Measurements from ENCODE around the gene DOCK8. TPM values are rescaled to one million over a fixed set of nuclear protein-coding genes. Genes with fewer than 3 reads are reported as not detected.
"Not testable (repeated sequence)": the region's sequence is repeated elsewhere in the genome, so short reads cannot be mapped to it uniquely, and the experiment has no call there.

DOCK8 gene
- total and polyA plus RNA-seq, 2 of the 13 experiments (the other 11 are each of a cell fraction or from before 2014, with no cell fraction given): 0.28 to 0.38 TPM

DNA sequence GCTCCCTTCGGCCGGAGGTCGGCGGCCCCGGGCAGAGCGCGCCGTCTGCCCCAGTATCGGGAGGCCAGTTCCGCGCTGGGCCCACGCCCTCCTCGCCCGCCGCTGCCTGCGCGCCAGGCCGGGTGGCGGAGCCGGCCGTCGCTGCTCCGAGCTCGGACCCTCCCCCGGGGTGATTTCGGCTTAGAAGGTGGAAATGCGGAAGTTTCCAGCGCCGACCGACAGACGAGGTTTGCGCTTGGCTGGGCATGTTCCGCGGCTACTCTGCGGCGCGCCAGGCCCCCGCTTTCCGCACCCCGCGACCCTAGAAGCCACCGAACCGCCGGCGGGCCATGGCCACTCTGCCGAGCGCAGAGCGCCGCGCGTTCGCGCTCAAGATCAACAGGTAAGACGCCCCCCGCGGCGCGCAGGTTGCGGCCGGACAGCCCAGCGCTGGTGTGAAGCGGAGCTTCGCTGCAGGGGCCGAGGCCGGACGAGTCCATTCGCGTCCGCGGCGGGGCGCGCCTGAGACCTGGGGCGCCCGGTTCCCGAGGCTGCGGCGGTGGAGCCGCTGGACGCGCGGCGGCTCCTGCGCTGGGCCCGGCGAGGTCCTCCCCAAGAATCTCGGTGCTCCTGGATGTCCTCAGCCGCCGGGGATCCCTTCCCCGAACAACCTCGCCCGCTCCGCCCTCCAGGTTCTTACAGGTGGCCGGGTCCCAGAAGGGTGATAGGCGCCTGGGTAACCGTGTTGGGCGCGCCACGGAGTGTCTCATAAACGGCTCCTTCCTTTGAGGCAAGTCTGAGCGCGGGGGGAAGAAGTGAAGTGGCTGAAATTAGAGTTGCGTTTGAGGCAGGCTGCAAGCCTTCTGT lies at the start of gene DOCK8 (continued):
- TF ChIP-seq ZIK1 (CRISPR knock-in tag; IDR thresholded peaks at IDR 0.05; ENCODE audit: borderline replicate concordance, low read depth) (peak; percentile 20; the same call in 1 of the 2 replicates), ISX (CRISPR knock-in tag; conservative IDR thresholded peaks at IDR 0.05) (no peak), FOXM1 (CRISPR knock-in tag; IDR thresholded peaks at IDR 0.05) (no peak)

- H2AFZ ChIP-seq (ENCODE audit: low read length); DNase-seq (ENCODE audit: low spot score); H3K4me1 ChIP-seq (ENCODE audit: insufficient read depth, low read length); H3K27me3 ChIP-seq (ENCODE audit: control insufficient read depth in 1 of 2, insufficient read depth in 2 of 2, low read length in 2 of 2); intact Hi-C loops (cut with micrococcal nuclease; ENCODE audit: unreplicated experiment); ATAC-seq; in situ Hi-C loops (cut with HindIII; ENCODE audit: extremely low pct_ligation_motif_present, low pct_unique_long_range_greater_than_20kb); H3K4me3 ChIP-seq (replicated peaks in 1 of 3; ENCODE audit: insufficient read depth in 1 of 3, low read depth in 2 of 3, low read length in 3 of 3); H3K9me3 ChIP-seq (ENCODE audit: low read length); H3K36me3 ChIP-seq (replicated peaks in 1 of 2; ENCODE audit: control insufficient read depth in 1 of 2, insufficient read depth in 2 of 2, low read length in 2 of 2); H3K4me2 ChIP-seq (ENCODE audit: low read depth, low read length); H3K79me2 ChIP-seq (ENCODE audit: insufficient read depth, low read length); POLR2A ChIA-PET; BruUV-seq (replicated peaks); CTCF ChIA-PET (ENCODE audit: low intra/inter-chr PET ratio, low total read pairs); H3K27ac ChIP-seq (ENCODE audit: extremely low read length, insufficient read depth, low read length); H4K20me1 ChIP-seq (ENCODE audit: insufficient read depth, low read length); FAIRE-seq; H3K9ac ChIP-seq (ENCODE audit: insufficient read depth, low read depth, low read length): not testable (repeated sequence)
- no CpG with 5 or more reads among the region's 3 CpGs for WGBS (ENCODE audit: low lambda C conversion rate)
These were observed 44.9 kb upstream of the DOCK8 start for GRCh38 chr9:169757-170156.

- H3K36me3 ChIP-seq (replicated peaks in 1 of 2; ENCODE audit: control insufficient read depth in 1 of 2, insufficient read depth in 2 of 2, low read length in 2 of 2); H3K9me3 ChIP-seq (ENCODE audit: low read length); H3K79me2 ChIP-seq (ENCODE audit: insufficient read depth, low read length); DNase-seq (ENCODE audit: low spot score); POLR2A ChIA-PET; CTCF ChIA-PET (ENCODE audit: low intra/inter-chr PET ratio, low total read pairs); H2AFZ ChIP-seq (ENCODE audit: low read length); H3K4me1 ChIP-seq (ENCODE audit: insufficient read depth, low read length); FAIRE-seq; ATAC-seq; H4K20me1 ChIP-seq (ENCODE audit: insufficient read depth, low read length); H3K27me3 ChIP-seq (ENCODE audit: control insufficient read depth in 1 of 2, insufficient read depth in 2 of 2, low read length in 2 of 2); in situ Hi-C loops (cut with HindIII; ENCODE audit: extremely low pct_ligation_motif_present, low pct_unique_long_range_greater_than_20kb): not testable (repeated sequence)
- Histone ChIP-seq H3K4me2 (ENCODE audit: low read depth, low read length) (peak overlapping the region; percentile 51; the same call in 1 of the 2 replicates), H3K9ac (ENCODE audit: insufficient read depth, low read depth, low read length) (peak overlapping the region; percentile 56), H3K4me3 (replicated peaks in 1 of 3; ENCODE audit: insufficient read depth in 1 of 3, low read depth in 2 of 3, low read length in 3 of 3) (peak overlapping the region; percentile 37 to 67 (median 65); a peak in 5 of 6 replicates), H3K27ac (ENCODE audit: extremely low read length, insufficient read depth, low read length) (peak overlapping the region; percentile 40)
- 2% methylated on average over 17 of the region's 23 CpGs for WGBS (ENCODE audit: low lambda C conversion rate)
- peak; percentile 22; the same call in 1 of the 2 replicates for TF ChIP-seq KDM5A (IDR thresholded peaks at IDR 0.05; ENCODE audit: borderline replicate concordance, low read length)
- intact Hi-C loops (cut with micrococcal nuclease; ENCODE audit: unreplicated experiment): loop anchor here (5.0 kb wide), 2 partner anchors 39 to 129 kb away; no protein-coding TSS in a partner anchor
- TSS peak; percentile 75 for BruUV-seq (replicated peaks)
These were observed 36.4 kb upstream of the DOCK8 start for GRCh38 chr9:178140-178825.
